ENCODE measurements around the gene CDHR1.

DNA sequence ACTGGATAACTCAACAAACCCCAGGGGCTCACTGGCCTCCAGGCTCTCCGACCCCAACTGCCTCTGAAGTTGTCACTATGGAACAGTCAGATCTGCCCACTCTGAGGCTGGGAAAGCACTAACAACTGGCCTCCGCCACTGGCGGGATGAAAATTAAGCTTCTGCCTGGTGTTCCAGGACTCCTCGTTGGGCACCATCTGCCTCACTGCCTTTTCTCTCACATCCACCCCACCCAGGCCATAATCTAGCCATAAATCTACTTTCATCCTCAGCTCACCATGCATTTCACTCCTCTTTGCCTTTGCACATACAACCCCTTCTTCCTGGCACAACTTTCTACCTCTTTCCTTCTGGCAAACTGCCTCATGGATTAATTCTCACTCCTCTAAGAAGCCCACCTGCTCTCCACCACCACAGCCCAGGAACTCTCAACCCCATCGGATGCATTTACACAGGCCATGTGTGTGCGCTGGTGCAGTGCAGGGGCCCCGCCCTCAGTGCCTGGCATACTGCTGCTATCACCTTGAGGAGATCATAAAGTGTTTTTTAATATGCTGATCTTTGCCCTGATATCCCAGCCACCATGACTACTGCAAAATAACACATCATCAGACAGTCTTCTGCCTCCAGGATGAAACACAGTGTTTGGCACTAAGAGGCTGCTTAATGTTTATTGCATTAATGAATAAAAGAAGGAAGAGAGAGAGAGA lies 4.0 kb downstream of the CDHR1 start:
- TF ChIP-seq, protein P1, sequence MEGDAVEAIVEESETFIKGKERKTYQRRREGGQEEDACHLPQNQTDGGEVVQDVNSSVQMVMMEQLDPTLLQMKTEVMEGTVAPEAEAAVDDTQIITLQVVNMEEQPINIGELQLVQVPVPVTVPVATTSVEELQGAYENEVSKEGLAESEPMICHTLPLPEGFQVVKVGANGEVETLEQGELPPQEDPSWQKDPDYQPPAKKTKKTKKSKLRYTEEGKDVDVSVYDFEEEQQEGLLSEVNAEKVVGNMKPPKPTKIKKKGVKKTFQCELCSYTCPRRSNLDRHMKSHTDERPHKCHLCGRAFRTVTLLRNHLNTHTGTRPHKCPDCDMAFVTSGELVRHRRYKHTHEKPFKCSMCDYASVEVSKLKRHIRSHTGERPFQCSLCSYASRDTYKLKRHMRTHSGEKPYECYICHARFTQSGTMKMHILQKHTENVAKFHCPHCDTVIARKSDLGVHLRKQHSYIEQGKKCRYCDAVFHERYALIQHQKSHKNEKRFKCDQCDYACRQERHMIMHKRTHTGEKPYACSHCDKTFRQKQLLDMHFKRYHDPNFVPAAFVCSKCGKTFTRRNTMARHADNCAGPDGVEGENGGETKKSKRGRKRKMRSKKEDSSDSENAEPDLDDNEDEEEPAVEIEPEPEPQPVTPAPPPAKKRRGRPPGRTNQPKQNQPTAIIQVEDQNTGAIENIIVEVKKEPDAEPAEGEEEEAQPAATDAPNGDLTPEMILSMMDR (IDR thresholded peaks at IDR 0.05): no peak
- TF ChIP-seq POLR2A (IDR thresholded peaks at IDR 0.05) (no peak), POLR2AphosphoS5 (IDR thresholded peaks at IDR 0.05) (no peak)

Data from breast epithelium (tissue), 3 donors.